Prostate gland (tissue), 2 donors: Measurements from ENCODE around the gene ZNF780A.

Experiments used
- POLR2A ChIP-seq: fragments of 450-650 bp; IDR thresholded peaks from one replicate; pipeline ENCODE4 v1.6.1; 2016; ENCODE audit warnings: antibody characterized with exemption, mild to moderate bottlenecking
- TF ChIP-seq, protein P1 (sequence below), 4 experiments: fragments of 200-600 bp in 2 of 4; fragments of 450-650 bp in 2 of 4; sonication (generic) in 2 of 4; IDR thresholded peaks; 1 replicate in 3 of 4; 2 replicates in 1 of 4; pipeline ENCODE4 v1.5.1; 2016 to 2019; ENCODE audit warnings: antibody characterized with exemption in 4 of 4, mild to moderate bottlenecking in 2 of 4, moderate library complexity in 2 of 4

DNA sequence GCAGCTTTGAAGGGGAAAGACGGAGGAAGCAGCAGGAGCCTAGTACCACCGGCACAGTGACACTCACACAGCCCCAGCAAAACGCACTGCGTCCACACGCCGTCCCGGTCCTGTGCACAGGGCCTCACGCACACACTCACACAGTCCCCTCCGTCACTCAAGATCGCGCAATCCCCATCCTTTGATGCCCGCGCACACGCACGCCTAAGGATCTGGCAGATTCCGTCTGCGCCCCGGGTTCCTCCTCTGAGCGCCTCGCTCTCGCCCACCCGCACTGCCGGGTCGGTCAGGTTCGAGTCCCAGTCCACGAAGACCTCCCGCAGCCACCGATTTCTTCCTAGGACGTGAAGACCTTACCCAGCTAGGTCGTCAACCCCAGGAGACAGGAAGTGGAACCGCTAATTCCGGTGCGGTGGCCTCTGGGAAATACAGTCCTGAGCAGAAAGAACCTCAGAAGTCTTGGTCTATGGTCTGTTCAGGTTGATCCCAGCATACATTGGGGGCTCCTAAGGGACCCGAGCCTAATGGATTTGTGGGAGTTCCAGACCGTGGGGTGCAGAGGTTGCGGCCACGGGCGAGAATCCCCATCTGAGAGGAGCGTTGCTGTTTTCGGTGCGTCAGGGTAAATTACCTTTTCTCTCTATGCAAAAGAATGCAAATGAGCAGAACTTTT is 34.8 kb downstream of the ZNF780A start, which contains the start of gene ZNF780B:
- TF ChIP-seq, protein P1, sequence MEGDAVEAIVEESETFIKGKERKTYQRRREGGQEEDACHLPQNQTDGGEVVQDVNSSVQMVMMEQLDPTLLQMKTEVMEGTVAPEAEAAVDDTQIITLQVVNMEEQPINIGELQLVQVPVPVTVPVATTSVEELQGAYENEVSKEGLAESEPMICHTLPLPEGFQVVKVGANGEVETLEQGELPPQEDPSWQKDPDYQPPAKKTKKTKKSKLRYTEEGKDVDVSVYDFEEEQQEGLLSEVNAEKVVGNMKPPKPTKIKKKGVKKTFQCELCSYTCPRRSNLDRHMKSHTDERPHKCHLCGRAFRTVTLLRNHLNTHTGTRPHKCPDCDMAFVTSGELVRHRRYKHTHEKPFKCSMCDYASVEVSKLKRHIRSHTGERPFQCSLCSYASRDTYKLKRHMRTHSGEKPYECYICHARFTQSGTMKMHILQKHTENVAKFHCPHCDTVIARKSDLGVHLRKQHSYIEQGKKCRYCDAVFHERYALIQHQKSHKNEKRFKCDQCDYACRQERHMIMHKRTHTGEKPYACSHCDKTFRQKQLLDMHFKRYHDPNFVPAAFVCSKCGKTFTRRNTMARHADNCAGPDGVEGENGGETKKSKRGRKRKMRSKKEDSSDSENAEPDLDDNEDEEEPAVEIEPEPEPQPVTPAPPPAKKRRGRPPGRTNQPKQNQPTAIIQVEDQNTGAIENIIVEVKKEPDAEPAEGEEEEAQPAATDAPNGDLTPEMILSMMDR (IDR thresholded peaks at IDR 0.05): no peak
- TF ChIP-seq POLR2A: no peak
